ENCODE data around the gene S100A6.

The S100A6 gene

DNA sequence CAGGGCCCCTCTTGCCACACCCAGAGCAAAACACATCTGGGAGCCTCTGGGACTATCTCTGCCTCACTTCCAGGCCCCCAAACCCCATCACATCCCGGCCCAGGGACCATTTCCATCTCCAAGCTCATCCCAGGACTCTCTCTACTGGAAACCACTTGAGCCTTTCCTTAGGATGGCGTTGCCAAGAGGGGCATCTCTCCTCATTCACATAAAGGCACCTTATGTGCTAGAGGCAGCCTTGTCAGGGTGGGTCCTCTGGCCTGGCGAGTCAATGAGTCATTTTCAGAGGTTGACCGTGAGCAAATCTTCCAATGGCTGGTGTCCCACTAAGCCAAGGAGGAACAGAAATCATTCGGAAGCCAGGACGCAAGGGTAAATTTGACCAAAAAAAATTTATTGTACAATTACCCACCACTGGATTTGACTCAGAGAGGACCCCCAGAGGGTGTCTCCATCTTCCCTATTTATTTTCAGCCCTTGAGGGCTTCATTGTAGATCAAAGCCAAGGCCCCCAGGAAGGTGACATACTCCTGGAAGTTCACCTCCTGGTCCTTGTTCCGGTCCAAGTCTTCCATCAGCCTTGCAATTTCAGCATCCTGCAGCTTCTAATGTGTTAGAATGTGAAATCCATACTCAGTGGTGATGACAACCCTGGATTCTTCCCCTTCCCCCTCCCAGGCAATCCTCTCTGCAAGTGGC is 1.4 kb downstream of the S100A6 start:
- TF ChIP-seq, protein P1, sequence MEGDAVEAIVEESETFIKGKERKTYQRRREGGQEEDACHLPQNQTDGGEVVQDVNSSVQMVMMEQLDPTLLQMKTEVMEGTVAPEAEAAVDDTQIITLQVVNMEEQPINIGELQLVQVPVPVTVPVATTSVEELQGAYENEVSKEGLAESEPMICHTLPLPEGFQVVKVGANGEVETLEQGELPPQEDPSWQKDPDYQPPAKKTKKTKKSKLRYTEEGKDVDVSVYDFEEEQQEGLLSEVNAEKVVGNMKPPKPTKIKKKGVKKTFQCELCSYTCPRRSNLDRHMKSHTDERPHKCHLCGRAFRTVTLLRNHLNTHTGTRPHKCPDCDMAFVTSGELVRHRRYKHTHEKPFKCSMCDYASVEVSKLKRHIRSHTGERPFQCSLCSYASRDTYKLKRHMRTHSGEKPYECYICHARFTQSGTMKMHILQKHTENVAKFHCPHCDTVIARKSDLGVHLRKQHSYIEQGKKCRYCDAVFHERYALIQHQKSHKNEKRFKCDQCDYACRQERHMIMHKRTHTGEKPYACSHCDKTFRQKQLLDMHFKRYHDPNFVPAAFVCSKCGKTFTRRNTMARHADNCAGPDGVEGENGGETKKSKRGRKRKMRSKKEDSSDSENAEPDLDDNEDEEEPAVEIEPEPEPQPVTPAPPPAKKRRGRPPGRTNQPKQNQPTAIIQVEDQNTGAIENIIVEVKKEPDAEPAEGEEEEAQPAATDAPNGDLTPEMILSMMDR (IDR thresholded peaks at IDR 0.05; ENCODE audit: control insufficient read depth, insufficient read depth, low read depth, low read length, missing control alignments) = no peak
- DNase-seq (ENCODE audit: low read depth) = no peak
- H3K4me3 ChIP-seq (ENCODE audit: control insufficient read depth, low read depth, low read length) = peak overlapping the region; percentile 71

DNA sequence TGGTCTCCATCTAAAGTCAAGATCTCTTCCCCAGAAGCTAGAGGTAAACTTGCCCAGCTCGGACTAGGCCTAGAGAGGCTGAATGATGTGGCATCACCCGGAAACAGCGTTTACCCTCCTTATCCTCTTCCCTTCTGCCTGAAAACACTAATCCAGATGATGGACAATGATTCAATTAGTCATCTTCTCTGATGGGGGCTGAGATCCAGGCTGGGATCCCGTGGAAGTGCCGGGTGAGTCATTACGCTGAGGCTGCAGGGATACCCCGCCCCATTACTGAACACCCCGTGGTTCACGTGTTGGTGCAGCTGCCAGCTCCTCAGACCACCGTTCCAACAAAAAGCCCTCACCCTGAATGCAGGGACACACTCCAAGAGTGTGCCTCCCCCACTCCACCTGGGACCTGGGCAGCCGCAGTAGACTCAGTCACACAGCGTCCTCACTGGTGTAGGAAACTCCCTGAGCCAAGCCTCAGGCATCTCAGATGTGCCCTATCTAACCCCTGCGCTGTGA is 2.0 kb downstream of the S100A6 start:
- peak overlapping the region; percentile 71 for H3K4me3 ChIP-seq (ENCODE audit: control insufficient read depth, low read depth, low read length)
- TF ChIP-seq, protein P1 (IDR thresholded peaks at IDR 0.05; ENCODE audit: control insufficient read depth, insufficient read depth, low read depth, low read length, missing control alignments) = no peak
- DNase-seq (ENCODE audit: low read depth) = peak; percentile 77

GRCh38 chr1:153532769-153533599 is 2.8 kb downstream of the S100A6 start:
- DNase-seq (ENCODE audit: low read depth) = peak; percentile 64
- peak overlapping the region; percentile 71 for H3K4me3 ChIP-seq (ENCODE audit: control insufficient read depth, low read depth, low read length)
- TF ChIP-seq, protein P1 (IDR thresholded peaks at IDR 0.05; ENCODE audit: control insufficient read depth, insufficient read depth, low read depth, low read length, missing control alignments) = peak; percentile 95

DNA sequence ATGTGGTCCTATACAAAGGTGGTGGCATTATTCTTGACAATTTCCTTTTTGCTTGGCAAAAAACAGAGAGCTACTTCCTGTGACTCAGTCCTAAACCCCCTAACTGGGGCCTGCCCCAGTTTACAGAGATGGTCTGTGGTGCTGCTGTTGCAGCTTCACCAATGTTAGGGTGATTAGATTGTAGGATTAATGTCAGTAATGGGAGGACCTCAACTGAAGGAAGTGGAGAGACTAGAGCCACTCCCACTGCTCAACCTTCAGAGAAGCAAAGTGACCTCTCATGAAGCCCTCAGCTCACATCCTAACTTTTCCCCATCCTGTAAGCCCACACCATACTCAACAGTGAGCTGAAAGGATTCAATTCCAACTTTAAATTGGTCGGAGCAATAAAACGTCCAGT is 3.6 kb downstream of the S100A6 start:
- TF ChIP-seq, protein P1 (IDR thresholded peaks at IDR 0.05; ENCODE audit: control insufficient read depth, insufficient read depth, low read depth, low read length, missing control alignments) = no peak
- DNase-seq (ENCODE audit: low read depth) = no peak
- no peak overlapping the region for H3K4me3 ChIP-seq (ENCODE audit: control insufficient read depth, low read depth, low read length)

DNA sequence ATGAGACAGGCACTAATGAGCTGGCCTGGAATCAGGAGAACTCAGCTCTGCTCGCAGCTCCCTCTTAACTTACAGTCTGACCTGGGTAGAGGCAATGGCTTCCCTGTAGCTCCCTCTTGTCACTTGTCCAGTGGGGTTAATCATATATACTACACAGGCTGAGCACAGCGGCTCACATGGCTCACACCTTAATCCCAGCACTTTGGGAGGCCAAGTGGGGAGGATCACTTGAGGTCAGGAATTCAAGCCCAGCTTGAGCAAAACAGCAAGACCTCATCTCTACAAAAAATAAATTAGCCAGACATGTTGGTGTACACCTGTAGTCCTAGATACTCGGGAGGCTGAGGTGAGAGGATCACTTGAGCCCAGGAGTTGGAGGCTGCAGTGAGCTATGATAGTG is 4.2 kb downstream of the S100A6 start:
- no peak for DNase-seq (ENCODE audit: low read depth)
- TF ChIP-seq, protein P1 (IDR thresholded peaks at IDR 0.05; ENCODE audit: control insufficient read depth, insufficient read depth, low read depth, low read length, missing control alignments) = no peak
- no peak overlapping the region for H3K4me3 ChIP-seq (ENCODE audit: control insufficient read depth, low read depth, low read length)

DNA sequence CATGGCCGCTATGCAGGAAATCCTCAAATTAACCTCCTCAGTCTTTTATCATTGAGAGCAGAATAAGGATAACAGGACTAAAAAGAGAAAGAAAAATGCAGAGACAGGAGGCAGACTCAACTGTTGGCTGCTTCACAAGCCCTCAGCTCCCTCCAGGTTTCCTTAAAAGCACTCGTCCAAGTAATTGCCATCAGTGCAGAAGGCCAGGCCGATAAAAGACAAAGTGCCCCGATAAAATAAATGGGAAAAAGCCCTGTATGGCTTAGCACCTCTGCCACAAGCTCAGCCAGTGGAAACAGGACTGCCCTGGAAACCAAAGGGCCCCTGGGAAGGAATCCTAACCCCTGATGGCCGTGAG is 8.1 kb downstream of the S100A6 start:
- TF ChIP-seq, protein P1 (IDR thresholded peaks at IDR 0.05; ENCODE audit: control insufficient read depth, insufficient read depth, low read depth, low read length, missing control alignments) = no peak
- H3K4me3 ChIP-seq (ENCODE audit: control insufficient read depth, low read depth, low read length) = no peak overlapping the region
- no peak for DNase-seq (ENCODE audit: low read depth)
